Stimulated activated effector memory CD8-positive, alpha-beta T cell treated with anti-CD3 and anti-CD28 coated beads, Interleukin-12 subunit alpha, Interleukin-12 subunit beta, amount 100 ng/mL, for 72 hours (primary cell): Measurements from ENCODE around the gene AMBRA1.
A peak's percentile ranks its signal among the peaks of the same experiment; 100 is the strongest.

Experiments
- ATAC-seq: fragments of 150-1000 bp; cut with Tn5 transposase; 2 replicates; pipeline ENCODE4 v1.10.0; 2021
- DNase-seq, 2 donors: peaks; one replicate each; pipeline ENCODE4 v3.0.0; 2021 to 2022; ENCODE audit warnings: low spot score in 2 of 2
- H3K27ac Mint-ChIP-seq: one replicate; pipeline ENCODE4 v1.8.0; 2022; ENCODE audit warnings: mild to moderate bottlenecking, mixed read lengths
- H3K36me3 Mint-ChIP-seq: one replicate; pipeline ENCODE4 v1.8.0; 2022; ENCODE audit warnings: mild to moderate bottlenecking, mixed read lengths
- H3K4me1 Mint-ChIP-seq: one replicate; pipeline ENCODE4 v1.8.0; 2022; ENCODE audit warnings: mixed read lengths
- H3K4me3 Mint-ChIP-seq: one replicate; pipeline ENCODE4 v1.8.0; 2022; ENCODE audit warnings: mild to moderate bottlenecking, mixed read lengths
- H3K9me3 Mint-ChIP-seq: one replicate; pipeline ENCODE4 v1.8.0; 2022; ENCODE audit warnings: mixed read lengths

The AMBRA1 gene

GRCh38 chr11:46534711-46535110, 59.1 kb downstream of the AMBRA1 start:
- DNase-seq (no peak), ATAC-seq (no peak)
- Mint-ChIP-seq H3K4me1 (peaks cover 29% of the 10 kb centered on the region), H3K27ac (no peak overlapping the region), H3K4me3 (no peak overlapping the region), H3K9me3 (no peaks in the 10 kb centered on the region), H3K36me3 (no peaks in the 10 kb centered on the region)

DNA sequence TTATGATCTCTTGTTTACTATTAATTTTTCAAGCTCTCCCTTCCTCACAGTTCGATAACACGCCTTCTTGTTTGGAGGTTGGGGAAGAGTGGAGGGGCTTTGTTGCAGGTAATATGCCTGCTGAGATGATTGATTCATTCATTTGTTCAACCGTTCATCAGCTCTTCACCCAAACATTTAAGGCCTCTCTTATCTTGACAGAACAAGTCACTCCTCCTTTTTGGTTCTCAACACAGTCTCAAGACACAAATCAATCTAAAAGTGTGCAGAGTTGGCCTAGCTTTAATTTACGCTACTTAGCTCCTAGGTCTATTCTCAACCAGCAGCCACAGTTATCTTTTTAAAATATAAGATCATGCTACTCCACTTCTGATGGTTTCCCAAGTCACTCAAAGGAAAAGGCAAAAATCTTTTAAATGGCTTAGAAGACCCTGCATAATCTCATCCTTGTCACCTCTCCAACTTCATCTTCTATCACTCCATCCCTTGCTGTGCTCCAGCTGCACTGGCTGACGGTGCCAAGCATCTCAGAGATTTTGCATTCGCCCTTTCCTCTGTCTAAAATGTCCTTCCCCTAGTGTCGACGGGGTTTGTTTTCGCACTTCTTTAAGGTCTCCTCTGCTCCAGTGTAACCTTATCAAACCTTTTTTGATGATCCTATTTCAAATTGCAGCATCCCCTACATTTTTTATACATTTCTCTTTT, 60.3 kb downstream of the AMBRA1 start:
- H3K36me3 Mint-ChIP-seq = no peaks in the 10 kb centered on the region
- H3K4me3 Mint-ChIP-seq = no peak overlapping the region
- ATAC-seq (no peak), DNase-seq (no peak)
- H3K4me1 Mint-ChIP-seq = peaks cover 41% of the 10 kb centered on the region
- no peaks in the 10 kb centered on the region for H3K9me3 Mint-ChIP-seq
- peak overlapping the region; percentile 8 for H3K27ac Mint-ChIP-seq

- H3K36me3 Mint-ChIP-seq = peaks cover 4% of the 10 kb centered on the region
- no peak for ATAC-seq
These were observed 63.8 kb downstream of the AMBRA1 start for GRCh38 chr11:46529928-46530574.

GRCh38 chr11:46529095-46529905, 64.5 kb downstream of the AMBRA1 start:
- DNase-seq = peak; percentile 64 to 87
- no peak overlapping the region for H3K4me3 Mint-ChIP-seq
- peaks cover 6% of the 10 kb centered on the region for H3K36me3 Mint-ChIP-seq
- no peak overlapping the region for H3K27ac Mint-ChIP-seq
- no peaks in the 10 kb centered on the region for H3K9me3 Mint-ChIP-seq
- ATAC-seq = peak; percentile 92
- H3K4me1 Mint-ChIP-seq = peaks cover 31% of the 10 kb centered on the region

More at GRCh38 chr11:46529928-46530574, 63.8 kb downstream of the AMBRA1 start:
- peaks cover 35% of the 10 kb centered on the region for H3K4me1 Mint-ChIP-seq
- DNase-seq = no peak
- no peaks in the 10 kb centered on the region for H3K9me3 Mint-ChIP-seq
- H3K27ac Mint-ChIP-seq = no peak overlapping the region
- H3K4me3 Mint-ChIP-seq = no peak overlapping the region

GRCh38 chr11:46528445-46529094, 65.3 kb downstream of the AMBRA1 start:
- peak overlapping the region; percentile 23 for H3K4me3 Mint-ChIP-seq
- H3K9me3 Mint-ChIP-seq = no peaks in the 10 kb centered on the region
- ATAC-seq = peak; percentile 57
- peaks cover 6% of the 10 kb centered on the region for H3K36me3 Mint-ChIP-seq
- H3K27ac Mint-ChIP-seq = no peak overlapping the region
- DNase-seq = no peak
- H3K4me1 Mint-ChIP-seq = peaks cover 28% of the 10 kb centered on the region

DNA sequence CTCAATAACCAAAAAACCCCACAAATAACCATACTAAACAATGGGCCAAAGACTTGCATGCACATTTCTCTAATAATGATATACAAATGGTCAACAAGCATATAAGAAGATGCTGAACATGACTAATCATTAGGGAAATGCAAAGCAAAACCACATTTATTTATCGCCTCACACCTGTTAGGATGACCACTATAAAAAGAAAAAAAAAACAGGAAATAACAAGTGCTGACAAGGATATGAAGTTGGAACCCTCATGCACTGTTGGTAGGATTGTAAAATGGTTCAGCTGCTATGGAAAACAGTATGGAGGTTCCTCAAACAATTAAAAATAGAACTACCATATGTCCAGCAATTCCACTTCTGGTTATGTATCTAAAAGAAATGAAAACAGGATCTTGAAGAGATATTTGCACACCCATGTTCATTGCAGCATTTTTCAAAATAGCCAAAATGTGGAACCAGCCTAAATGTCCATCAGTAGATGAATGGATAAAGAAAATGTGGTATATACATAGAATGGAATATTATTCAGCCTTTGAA, 66.2 kb downstream of the AMBRA1 start:
- peaks cover 6% of the 10 kb centered on the region for H3K36me3 Mint-ChIP-seq
- H3K4me3 Mint-ChIP-seq = no peak overlapping the region
- H3K27ac Mint-ChIP-seq = no peak overlapping the region

DNA sequence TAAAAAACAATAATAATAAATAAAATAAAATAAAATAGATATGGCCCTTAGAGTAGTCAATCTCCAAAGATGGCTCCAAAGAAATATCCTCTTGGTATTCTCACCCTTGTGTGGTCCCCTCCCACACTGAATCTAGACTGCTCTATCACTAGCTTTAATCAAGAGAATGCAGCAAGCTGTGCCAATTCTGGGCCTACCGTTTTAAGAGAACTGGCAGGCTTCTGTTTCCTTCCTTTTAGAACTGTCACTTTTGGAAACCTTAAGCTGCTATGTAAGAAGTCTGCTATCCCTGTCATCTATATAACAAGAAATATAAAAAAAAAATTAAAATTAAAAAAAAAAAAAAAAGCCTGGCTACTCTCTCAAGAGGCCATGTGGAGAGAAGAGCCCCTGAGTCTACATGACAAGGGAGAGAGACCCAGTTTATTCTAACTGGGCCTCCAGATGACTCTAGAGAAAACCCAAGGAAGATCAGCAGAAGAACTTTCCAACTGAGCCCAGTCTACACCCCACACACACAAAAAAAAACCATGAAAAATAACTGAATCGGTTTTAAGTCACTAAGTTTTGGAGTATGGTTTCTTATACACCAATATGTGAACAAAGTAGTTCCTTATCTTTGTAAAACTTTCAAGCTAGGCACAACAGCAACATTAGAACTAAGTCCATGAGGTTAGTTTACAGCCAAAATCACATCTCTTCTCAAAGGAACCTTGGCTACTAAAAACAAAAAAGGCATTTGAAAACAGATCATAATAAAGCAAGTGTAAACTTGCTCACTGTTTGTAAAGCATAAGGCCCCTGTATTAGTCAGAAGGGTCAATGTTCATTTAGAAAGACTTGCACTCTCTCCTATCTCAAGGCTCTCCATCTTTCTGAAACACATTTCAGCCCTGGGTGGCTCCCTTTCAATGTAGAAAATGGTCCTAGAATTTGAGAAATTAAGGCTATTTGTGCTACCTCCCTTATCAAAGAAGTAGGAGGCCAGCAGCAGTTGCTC, 67.3 kb downstream of the AMBRA1 start:
- ATAC-seq = no peak
- Mint-ChIP-seq H3K9me3 (no peaks in the 10 kb centered on the region), H3K27ac (no peak overlapping the region), H3K4me1 (peaks cover 37% of the 10 kb centered on the region), H3K36me3 (peaks cover 6% of the 10 kb centered on the region), H3K4me3 (no peak overlapping the region)
- no peak for DNase-seq

More for the DNA sequence above, 66.2 kb downstream of the AMBRA1 start:
- no peak for DNase-seq
- no peaks in the 10 kb centered on the region for H3K9me3 Mint-ChIP-seq
- H3K4me1 Mint-ChIP-seq = peaks cover 34% of the 10 kb centered on the region
- no peak for ATAC-seq

DNA sequence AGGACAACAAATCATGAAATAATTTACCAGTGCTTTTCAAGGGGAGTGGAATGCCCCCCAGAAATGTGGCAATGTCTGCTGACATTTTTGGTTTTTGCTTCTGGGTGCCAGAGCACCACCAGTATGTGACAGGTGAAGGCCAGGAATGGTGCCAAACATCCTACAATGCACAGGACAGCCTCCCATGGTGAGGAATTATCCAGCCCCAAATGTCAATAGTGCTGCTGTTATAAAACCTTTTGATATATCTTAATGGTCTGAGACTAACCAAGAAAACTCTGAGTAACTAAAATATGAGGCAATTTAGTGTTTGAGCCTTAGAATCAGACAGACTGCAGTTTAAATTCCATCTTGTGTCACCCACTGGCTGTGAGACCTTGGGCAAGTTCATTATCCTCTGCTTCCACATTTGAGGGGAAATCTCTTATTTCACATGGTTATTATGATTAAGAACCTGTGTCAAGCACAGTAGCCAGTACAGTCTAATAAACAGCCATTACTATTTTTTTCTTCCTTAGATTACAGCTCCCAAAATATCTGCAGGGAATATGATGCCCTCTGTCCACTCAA, 69.5 kb downstream of the AMBRA1 start:
- no peak overlapping the region for H3K4me3 Mint-ChIP-seq
- H3K4me1 Mint-ChIP-seq = peaks cover 26% of the 10 kb centered on the region
- H3K27ac Mint-ChIP-seq = peak overlapping the region; percentile 12
- ATAC-seq = no peak
- no peak for DNase-seq
- H3K36me3 Mint-ChIP-seq = peaks cover 6% of the 10 kb centered on the region
- no peaks in the 10 kb centered on the region for H3K9me3 Mint-ChIP-seq

DNA sequence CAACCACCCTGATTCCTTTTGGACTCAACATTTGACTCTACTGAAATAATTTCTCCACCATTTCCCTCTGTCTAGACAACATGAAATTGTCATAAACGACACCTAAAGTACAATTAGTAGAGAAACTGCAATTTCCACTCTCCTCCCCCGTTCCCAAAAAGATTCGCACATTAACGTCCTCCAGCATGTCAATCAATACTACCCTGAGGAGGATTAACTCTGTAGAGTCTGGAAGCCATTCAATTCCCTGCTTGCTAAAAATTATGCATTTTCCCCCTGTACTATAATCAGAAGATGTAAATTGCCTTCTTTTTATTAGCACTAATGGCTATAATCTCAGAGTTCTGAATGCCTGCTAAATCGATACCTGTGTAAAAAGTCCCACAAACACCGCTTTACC, 70.5 kb downstream of the AMBRA1 start:
- ATAC-seq = no peak
- no peak for DNase-seq
- Mint-ChIP-seq H3K4me3 (no peak overlapping the region), H3K4me1 (peaks cover 17% of the 10 kb centered on the region), H3K36me3 (peaks cover 6% of the 10 kb centered on the region), H3K9me3 (no peaks in the 10 kb centered on the region), H3K27ac (no peak overlapping the region)

DNA sequence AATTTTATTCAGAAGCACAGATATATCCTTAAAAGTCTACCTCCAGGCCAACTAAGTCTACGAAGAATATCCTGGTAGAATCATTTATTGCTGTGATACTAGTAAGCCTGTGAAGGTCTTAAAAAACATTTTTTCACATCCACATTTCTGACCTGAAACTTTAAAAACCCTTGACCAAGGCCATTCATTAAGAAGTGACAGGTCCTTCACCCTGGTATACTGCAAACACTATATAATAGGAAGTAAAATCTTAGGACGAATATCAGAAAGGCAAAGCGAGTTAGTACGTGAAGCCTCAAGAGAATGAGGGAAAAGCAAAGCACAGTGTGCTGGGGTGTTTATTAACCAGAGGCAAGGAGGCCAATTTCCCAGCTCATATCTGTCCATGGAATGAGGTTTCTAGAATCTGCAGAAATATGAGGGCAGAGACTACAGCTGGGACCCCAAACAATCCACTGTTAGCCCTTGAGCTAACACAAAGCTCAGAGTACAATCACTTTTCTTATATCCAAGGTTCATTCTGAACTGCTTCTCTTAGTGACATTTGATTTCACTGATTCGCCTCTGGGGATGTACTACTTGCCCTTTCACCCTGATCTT, 71.0 kb downstream of the AMBRA1 start:
- DNase-seq (no peak), ATAC-seq (no peak)
- peaks cover 15% of the 10 kb centered on the region for H3K4me1 Mint-ChIP-seq
- no peak overlapping the region for H3K27ac Mint-ChIP-seq
- peaks cover 6% of the 10 kb centered on the region for H3K36me3 Mint-ChIP-seq
- no peak overlapping the region for H3K4me3 Mint-ChIP-seq
- no peaks in the 10 kb centered on the region for H3K9me3 Mint-ChIP-seq

GRCh38 chr11:46521961-46522681, 71.7 kb downstream of the AMBRA1 start:
- no peak overlapping the region for H3K4me3 Mint-ChIP-seq
- peaks cover 15% of the 10 kb centered on the region for H3K4me1 Mint-ChIP-seq

GRCh38 chr11:46520971-46521745, 72.7 kb downstream of the AMBRA1 start:
- peaks cover 6% of the 10 kb centered on the region for H3K36me3 Mint-ChIP-seq
- no peaks in the 10 kb centered on the region for H3K9me3 Mint-ChIP-seq
- H3K27ac Mint-ChIP-seq = peak overlapping the region; percentile 50
- H3K4me3 Mint-ChIP-seq = no peak overlapping the region
- no peak for DNase-seq
- H3K4me1 Mint-ChIP-seq = peaks cover 15% of the 10 kb centered on the region
- ATAC-seq = no peak

More at GRCh38 chr11:46521961-46522681, 71.7 kb downstream of the AMBRA1 start:
- ATAC-seq (no peak), DNase-seq (no peak)
- no peaks in the 10 kb centered on the region for H3K9me3 Mint-ChIP-seq
- no peak overlapping the region for H3K27ac Mint-ChIP-seq
- peaks cover 6% of the 10 kb centered on the region for H3K36me3 Mint-ChIP-seq
